Upper lobe of left lung (tissue), 4 donors: ENCODE results near the gene GP2.

Experiments
- CTCF ChIP-seq, 6 experiments: fragments of 450-650 bp in 4 of 6; fragments of 200-600 bp in 2 of 6; sonication (generic) in 2 of 6; IDR thresholded peaks; one replicate each; pipeline ENCODE4 v1.5.1; 2016 to 2019; ENCODE audit warnings: antibody characterized with exemption in 6 of 6
- POLR2A ChIP-seq, 4 donors: fragments of 450-650 bp; IDR thresholded peaks; one replicate each; pipeline ENCODE4 v1.5.1; 2016 to 2017; ENCODE audit warnings: antibody characterized with exemption in 4 of 4, mild to moderate bottlenecking in 2 of 4
- POLR2AphosphoS5 ChIP-seq, 2 donors: sonication (generic); formaldehyde crosslinking; IDR thresholded peaks; one replicate each; pipeline ENCODE4 v1.5.1; 2017; ENCODE audit warnings: antibody characterized with exemption in 2 of 2

- TF ChIP-seq CTCF (IDR thresholded peaks at IDR 0.05), result no peak
- no peak for TF ChIP-seq POLR2A (IDR thresholded peaks at IDR 0.05)
- TF ChIP-seq POLR2AphosphoS5 (IDR thresholded peaks at IDR 0.05), result no peak
Measured at GRCh38 chr16:20318437-20318836, 8.9 kb downstream of the GP2 start.
